Skin epidermis (tissue), 12 donors: ENCODE results near the gene C14orf93.
A peak's percentile ranks its signal among the peaks of the same experiment; 100 is the strongest.

ENCODE experiments used
- H3K27ac ChIP-seq, 21 experiments: fragments of 200-600 bp; sonication (generic) in 11 of 21; one replicate each; pipeline ENCODE4 v1.5.0; 2020; ENCODE audit warnings: mild to moderate bottlenecking in 3 of 21, inconsistent platforms in 2 of 21, moderate library complexity in 2 of 21
- H3K4me3 ChIP-seq, 7 experiments: fragments of 200-600 bp; sonication (generic) in 2 of 7; one replicate each; pipeline ENCODE4 v1.5.0; 2020; ENCODE audit warnings: inconsistent platforms in 2 of 7, mild to moderate bottlenecking in 2 of 7, moderate library complexity in 1 of 7

The C14orf93 gene

DNA sequence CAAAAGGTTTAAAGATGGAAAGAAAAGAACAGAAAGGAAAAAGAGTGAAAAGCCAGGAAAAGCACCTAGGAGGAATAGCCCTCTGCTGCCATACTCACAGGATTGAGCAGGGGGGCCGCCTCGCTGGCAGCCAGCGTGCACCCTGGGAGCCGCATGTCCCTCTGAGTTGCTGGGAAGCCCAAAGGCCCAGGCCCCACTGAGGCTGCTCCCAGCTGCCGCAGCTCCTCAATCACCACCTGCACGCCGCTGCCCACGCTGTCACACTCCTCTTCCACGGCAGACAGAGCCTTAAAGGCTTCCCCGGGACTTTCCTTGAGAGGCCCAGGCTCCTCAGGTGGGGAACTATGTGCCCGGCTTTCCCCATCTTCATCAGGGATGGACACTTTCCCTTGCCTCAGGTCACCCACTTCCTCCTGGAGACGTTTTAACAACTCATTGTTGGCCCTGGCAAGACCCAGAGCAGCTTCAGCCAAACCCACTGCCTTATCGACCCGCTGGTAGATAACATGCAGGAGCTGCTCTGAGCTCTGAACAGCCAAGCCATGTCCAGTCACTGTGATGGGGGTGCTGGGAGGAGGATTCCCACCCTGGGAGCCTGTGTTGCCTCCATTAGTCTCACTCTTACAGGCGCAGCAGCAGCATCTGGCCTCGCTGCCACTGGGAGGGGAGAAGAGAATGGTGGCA is 11.5 kb downstream of the C14orf93 start:
- Histone ChIP-seq H3K27ac (no peak overlapping the region), H3K4me3 (no peak overlapping the region)

DNA sequence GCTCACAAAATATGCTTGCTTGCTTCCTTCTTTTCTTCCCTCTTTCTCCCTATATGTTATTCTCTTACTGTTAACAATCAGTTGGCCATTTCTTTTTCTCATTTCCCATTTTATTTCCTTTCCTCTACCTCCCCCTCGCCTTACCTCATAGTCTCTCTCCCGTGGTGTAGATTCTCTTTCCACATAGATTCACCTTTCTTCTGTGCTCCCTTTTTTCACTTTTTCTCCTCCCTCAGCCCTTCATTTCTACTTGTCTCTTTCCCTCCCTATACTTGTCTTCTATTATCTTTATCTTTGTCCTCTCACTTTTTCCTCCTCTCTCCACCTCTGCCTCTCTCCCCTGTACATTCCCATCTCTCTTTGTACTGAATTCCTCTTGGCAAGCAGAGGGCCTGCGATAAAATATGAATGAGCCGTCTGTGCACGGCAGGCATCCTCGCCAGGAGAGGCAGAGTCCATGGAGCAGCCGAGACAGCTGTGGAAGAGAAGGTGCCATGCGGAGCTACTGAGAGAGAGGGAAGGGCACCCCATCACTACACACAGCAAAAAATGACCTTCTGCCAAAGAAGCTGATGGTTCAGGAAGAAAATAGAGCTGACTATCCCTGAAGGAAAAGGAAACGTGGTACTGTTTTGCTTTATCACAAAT is 12.1 kb downstream of the C14orf93 start:
- H3K4me3 ChIP-seq, result no peak overlapping the region
- H3K27ac ChIP-seq, result no peak overlapping the region

GRCh38 chr14:22996768-22997654 is 12.9 kb downstream of the C14orf93 start:
- Histone ChIP-seq H3K27ac (no peak overlapping the region), H3K4me3 (no peak overlapping the region)

GRCh38 chr14:22995889-22996625 is 13.9 kb downstream of the C14orf93 start:
- no peak overlapping the region for H3K27ac ChIP-seq
- H3K4me3 ChIP-seq, result no peak overlapping the region

DNA sequence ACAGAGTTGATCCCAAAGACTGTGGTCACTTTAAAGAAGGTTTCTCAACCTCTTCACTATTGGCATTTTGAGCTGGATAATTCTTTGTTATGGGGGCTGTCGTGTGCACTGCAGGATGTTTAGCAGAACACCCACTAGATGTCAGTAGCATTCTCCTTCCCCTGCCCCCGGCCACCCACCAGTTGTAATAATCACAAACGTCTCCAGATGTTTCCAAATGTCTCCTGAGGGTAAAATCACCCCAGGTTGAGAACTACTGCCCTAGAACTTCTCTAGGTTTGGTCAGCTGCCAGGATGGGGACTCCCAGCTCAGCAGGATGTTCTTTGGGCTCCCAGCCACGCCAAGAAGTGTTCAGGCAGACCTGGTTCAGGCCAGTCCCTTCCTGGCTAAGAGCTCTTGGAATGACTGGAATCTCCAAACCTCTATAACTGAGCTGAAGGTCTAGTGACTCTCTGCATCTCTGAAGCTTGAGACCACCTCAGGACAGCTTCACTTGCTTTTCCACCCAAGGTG is 15.1 kb downstream of the C14orf93 start:
- Histone ChIP-seq H3K4me3 (no peak overlapping the region), H3K27ac (peak overlapping the region in 1 of 21 experiments; percentile 11)

- H3K4me3 ChIP-seq, result no peak overlapping the region
- no peak overlapping the region for H3K27ac ChIP-seq
Measured at GRCh38 chr14:22993517-22993916, 16.4 kb downstream of the C14orf93 start.

DNA sequence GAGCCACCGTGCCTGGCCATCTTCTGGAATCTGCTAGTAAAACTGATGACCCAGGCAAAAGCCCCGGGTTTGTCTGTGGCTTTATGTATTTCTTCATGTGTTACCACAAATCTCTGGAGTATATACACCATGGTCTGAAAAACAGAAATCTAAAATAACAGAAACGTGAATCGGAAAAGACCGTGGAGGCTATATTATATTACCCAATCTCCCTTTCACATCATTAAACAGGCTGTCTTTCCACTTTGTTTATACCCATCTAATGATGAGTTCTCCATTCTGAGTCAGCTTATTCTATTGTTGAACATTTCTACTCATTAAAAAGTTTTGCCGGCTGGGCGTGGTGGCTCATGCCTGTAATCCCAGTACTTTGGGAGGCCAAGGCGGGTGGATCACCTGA is 18.1 kb downstream of the C14orf93 start:
- Histone ChIP-seq H3K27ac (no peak overlapping the region), H3K4me3 (no peak overlapping the region)

DNA sequence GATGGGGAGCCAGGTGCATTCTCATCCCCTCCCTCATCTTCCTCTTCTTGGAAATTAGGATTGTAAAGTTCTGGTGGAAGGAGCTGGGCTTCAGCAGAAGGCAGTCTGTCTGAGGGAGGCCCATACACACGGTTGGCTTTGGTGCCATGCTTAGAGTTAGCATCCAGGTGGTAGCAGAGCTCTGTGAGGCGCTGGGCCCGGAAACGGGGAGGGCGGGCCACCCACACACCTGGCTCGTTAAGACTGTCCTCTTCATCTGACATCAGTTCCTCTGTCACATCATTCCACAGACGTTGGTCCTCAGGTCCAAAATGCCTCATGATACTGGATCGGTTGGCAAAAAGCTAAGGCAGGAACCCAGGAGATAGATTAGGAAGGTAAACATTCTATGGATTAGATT is 22.7 kb downstream of the C14orf93 start:
- no peak overlapping the region for H3K4me3 ChIP-seq
- H3K27ac ChIP-seq, result no peak overlapping the region

GRCh38 chr14:22986508-22987054 is 23.4 kb downstream of the C14orf93 start:
- Histone ChIP-seq H3K4me3 (no peak overlapping the region), H3K27ac (no peak overlapping the region)

DNA sequence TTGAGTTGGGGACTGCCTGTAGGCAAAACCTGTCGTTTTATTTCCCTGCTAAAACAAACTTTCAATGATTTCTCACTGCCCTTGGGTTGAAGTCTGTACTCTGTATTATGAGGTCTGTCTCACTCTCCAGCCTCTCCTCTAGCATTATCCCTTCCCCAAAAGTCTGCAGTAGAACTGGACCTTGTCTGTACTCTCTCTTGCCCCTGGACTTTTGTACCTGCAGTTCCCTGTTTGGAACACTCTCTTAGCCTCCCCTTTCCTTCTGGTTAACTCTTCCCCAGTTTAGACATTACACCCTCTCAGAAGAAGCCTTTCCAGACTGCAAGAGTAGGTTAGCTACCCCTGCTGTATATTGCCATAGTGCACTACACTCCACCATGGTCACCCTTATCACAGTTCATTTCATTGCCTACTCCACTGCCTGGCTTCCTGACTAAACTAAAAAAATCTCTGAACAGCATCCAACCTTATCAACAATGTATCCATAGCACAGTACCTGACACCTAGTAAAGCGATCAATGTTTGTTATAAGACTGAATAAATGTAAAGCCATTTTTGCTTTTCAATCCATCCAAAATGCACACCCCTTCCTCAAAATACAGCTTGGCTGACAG is 23.9 kb downstream of the C14orf93 start:
- Histone ChIP-seq H3K27ac (no peak overlapping the region), H3K4me3 (no peak overlapping the region)

DNA sequence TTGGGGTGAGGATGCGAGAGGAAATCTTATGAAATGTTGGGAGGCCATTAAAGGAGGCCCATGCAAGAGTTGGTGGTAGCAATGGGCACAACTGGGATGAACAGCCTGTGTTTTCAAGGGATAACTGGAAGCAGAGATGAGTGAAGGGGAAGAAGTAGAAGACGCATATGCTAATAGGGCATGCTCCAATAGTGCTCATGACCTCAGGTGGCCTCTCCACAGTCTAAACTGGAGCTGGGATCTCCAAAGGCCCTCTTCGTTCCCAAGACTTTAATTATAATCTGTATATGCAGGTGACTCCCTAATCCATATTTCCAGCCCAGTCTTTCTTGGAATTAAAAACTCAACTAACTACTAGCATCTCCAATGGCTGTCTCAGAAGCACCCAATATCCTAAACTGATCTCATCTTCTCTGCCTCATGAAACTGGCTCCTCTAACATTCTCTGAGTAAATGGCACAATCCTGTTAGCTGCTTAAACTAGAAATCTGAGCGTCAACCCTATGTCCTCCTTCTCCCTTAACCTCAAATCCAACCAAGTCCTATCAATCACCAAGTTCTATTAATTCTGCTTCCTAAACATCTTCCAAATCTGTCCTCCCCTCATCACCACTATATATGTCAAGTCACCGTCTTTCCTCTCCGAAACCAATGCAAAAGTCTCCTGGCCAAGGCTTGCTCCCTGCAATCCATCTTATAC is 24.8 kb downstream of the C14orf93 start:
- Histone ChIP-seq H3K4me3 (no peak overlapping the region), H3K27ac (no peak overlapping the region)

DNA sequence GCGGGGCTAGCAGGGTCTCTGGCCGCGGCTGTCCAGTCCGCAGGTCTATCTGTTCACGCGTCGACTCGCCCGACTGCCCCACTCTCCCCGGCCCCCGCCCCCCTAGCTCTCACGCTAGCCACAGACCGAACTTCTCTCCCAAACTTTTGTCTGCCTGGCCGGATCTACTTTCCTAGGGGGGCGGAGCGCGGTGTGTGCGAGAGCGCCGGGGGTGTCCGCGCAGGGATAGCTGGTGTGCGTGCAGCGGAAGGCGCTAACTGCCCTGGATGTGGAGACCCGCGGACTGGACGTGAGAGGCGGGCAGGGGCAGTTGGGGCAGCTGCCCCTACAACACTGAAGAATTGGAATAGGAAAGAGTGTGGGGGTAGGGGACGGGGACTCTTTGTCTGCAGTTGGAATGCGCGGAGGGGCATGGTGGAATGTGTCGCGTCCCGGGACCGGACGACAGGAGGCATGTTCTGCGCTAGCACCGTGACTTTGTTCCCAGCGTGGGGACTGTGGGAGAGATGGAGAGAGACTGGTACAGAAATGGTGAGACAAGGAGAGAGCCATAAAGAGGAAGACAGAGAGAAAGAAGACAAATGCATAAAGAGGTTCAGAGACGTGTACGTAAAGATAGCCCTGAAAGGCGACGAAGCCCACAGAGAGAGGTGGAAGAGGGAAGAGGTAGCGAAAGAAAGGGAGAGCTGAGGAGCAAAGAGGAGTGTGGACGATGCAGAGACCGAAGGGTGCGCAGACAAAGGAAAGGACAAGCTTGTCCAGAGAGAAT is 27.3 kb downstream of the C14orf93 start, which contains the start of gene AJUBA:
Gene AJUBA (minus strand): TSS at position 75 of the 769 bp plus-strand sequence. CDS start 285 bp downstream, outside the sequence.
- Histone ChIP-seq H3K4me3 (peak within 1 kb of the TSS; percentile 62 to 80 (median 63)), H3K27ac (peak within 1 kb of the TSS; percentile 50 to 92 (median 85))

DNA sequence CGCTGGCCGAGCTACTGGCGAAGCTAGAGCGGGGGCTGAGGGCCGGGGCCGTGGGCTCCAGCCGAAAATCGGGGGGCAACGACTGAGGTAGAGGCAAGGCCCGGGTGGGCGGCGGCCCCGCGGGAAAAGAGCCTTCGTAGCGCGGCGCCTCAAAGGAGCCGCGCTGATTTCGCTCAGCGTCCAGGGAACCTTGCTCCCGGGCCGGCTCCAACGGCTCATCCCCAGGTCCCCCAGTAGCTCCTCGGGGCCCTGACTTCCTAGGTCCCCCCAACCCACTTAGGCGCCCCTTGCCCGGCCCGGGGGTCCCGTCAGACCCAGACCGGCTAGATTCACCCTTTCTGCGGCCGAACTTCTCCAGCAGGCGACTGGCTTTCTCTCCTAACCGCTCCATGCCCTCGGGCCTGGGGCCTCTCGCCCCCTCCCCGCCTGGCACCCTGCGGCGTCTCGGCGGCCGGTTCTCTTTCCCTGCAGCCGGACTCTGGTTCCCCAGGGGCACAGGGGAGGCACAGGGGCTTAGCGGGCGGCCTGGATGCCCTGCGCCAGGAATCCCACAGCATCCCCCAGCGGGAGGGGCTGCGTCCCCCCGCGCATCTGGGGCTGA is 28.0 kb downstream of the C14orf93 start:
- H3K27ac ChIP-seq, result peak overlapping the region; percentile 50 to 92 (median 85)
- peak overlapping the region; percentile 62 to 80 (median 63) for H3K4me3 ChIP-seq

GRCh38 chr14:22981090-22981875 is 28.7 kb downstream of the C14orf93 start:
- H3K27ac ChIP-seq, result peak overlapping the region; percentile 19 to 92 (median 85)

GRCh38 chr14:22980672-22981089 is 29.3 kb downstream of the C14orf93 start:
- H3K4me3 ChIP-seq, result peak overlapping the region; percentile 62 to 80 (median 63)
- H3K27ac ChIP-seq, result peak overlapping the region in 20 of 21 experiments; percentile 60 to 92 (median 85)

More at GRCh38 chr14:22981090-22981875, 28.7 kb downstream of the C14orf93 start:
- peak overlapping the region; percentile 62 to 80 (median 63) for H3K4me3 ChIP-seq
